ENCODE results near the gene PAPOLA.

The PAPOLA gene

GRCh38 chr14:96459851-96460250 lies 42.3 kb upstream of the PAPOLA start:
- H3K79me2 ChIP-seq (ENCODE audit: insufficient read depth, low read length) = no peaks in the 10 kb centered on the region
- H3K4me2 ChIP-seq (ENCODE audit: low read depth, low read length, poor library complexity, severe bottlenecking) = no peak overlapping the region
- TF ChIP-seq CTCF (conservative IDR thresholded peaks at IDR 0.05; ENCODE audit: low read length) (no peak), EZH2phosphoT487 (IDR thresholded peaks at IDR 0.05; ENCODE audit: borderline replicate concordance) (no peak)
- H3K27me3 ChIP-seq (ENCODE audit: insufficient read depth, low read length, poor library complexity, severe bottlenecking) = no peaks in the 10 kb centered on the region
- H3K4me1 ChIP-seq (ENCODE audit: insufficient read depth, low read length, poor library complexity, severe bottlenecking) = peaks cover 3% of the 10 kb centered on the region
- H3K9ac ChIP-seq (ENCODE audit: low read depth, low read length, poor library complexity, severe bottlenecking) = no peak overlapping the region
- H3K9me3 ChIP-seq (ENCODE audit: insufficient read depth, low read depth, low read length) = no peaks in the 10 kb centered on the region
- H4K20me1 ChIP-seq (ENCODE audit: insufficient read depth, low read length, poor library complexity, severe bottlenecking) = no peaks in the 10 kb centered on the region
- H3F3A ChIP-seq (ENCODE audit: low read depth) = no peaks in the 10 kb centered on the region
- H2AFZ ChIP-seq (ENCODE audit: low read length) = no peak overlapping the region
- H3K9me2 ChIP-seq (replicated peaks; ENCODE audit: low read depth, low read length) = no peaks in the 10 kb centered on the region
- no peak overlapping the region for H3K4me3 ChIP-seq (ENCODE audit: low read length, poor library complexity, severe bottlenecking)
- no peaks in the 10 kb centered on the region for H3K36me3 ChIP-seq (ENCODE audit: insufficient read depth, low read length)

DNA sequence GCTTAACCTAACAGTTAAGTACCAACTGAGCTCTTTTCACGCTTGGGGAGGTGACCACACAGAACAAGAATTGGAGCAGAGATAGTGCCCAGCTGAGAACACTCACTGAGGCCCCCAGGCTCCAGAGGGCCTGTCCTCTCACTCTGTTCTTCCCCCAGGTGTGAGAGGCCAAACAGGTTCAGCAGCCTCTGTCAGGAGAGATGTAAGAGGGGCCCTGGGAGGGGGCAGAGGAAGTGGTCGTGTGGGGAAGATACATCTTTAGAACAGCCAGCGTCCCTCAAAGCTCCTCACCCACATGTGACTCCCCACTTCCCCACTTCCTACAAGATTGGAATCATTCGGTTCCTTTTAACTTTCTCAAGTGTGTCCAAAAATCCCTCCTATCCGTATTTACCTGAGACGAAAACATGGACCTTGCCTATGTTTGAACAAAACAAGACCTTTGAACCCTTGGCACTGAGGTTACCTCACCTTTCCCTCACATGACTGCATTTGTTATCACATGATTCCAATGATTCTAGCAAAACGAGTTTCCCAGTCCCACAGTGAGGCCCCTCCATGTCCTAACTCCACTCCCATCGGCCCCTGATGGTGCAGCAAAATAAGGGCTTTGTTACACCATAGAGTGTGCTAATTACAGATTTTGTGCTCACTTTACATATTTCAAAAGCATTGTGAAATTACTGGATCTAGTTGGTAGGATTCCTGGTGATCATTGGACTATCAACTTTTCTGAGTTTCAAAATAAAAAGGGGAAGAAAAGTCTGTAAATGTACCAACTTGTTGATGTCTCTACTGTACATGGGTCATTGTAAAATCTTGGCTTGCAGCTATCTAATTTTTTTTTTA lies 40.0 kb upstream of the PAPOLA start:
- Histone ChIP-seq H4K20me1 (ENCODE audit: insufficient read depth, low read length, poor library complexity, severe bottlenecking) (no peaks in the 10 kb centered on the region), H2AFZ (ENCODE audit: low read length) (no peak overlapping the region), H3K9ac (ENCODE audit: low read depth, low read length, poor library complexity, severe bottlenecking) (no peak overlapping the region), H3K79me2 (ENCODE audit: insufficient read depth, low read length) (no peaks in the 10 kb centered on the region), H3K4me1 (ENCODE audit: insufficient read depth, low read length, poor library complexity, severe bottlenecking) (peaks cover 3% of the 10 kb centered on the region), H3K9me3 (ENCODE audit: insufficient read depth, low read depth, low read length) (no peaks in the 10 kb centered on the region), H3K27me3 (ENCODE audit: insufficient read depth, low read length, poor library complexity, severe bottlenecking) (no peaks in the 10 kb centered on the region), H3K36me3 (ENCODE audit: insufficient read depth, low read length) (no peaks in the 10 kb centered on the region), H3K4me2 (ENCODE audit: low read depth, low read length, poor library complexity, severe bottlenecking) (no peak overlapping the region), H3F3A (ENCODE audit: low read depth) (no peaks in the 10 kb centered on the region), H3K4me3 (ENCODE audit: low read length, poor library complexity, severe bottlenecking) (no peak overlapping the region), H3K9me2 (replicated peaks; ENCODE audit: low read depth, low read length) (no peaks in the 10 kb centered on the region)
- TF ChIP-seq CTCF (conservative IDR thresholded peaks at IDR 0.05; ENCODE audit: low read length) (no peak), EZH2phosphoT487 (IDR thresholded peaks at IDR 0.05; ENCODE audit: borderline replicate concordance) (no peak)

- TF ChIP-seq CTCF (conservative IDR thresholded peaks at IDR 0.05; ENCODE audit: low read length) = no peak
- TF ChIP-seq EZH2phosphoT487 (IDR thresholded peaks at IDR 0.05; ENCODE audit: borderline replicate concordance) = no peak
- H3K27me3 ChIP-seq (ENCODE audit: insufficient read depth, low read length, poor library complexity, severe bottlenecking) = no peaks in the 10 kb centered on the region
- H3K36me3 ChIP-seq (ENCODE audit: insufficient read depth, low read length) = no peaks in the 10 kb centered on the region
- no peaks in the 10 kb centered on the region for H3K79me2 ChIP-seq (ENCODE audit: insufficient read depth, low read length)
- no peaks in the 10 kb centered on the region for H4K20me1 ChIP-seq (ENCODE audit: insufficient read depth, low read length, poor library complexity, severe bottlenecking)
- no peaks in the 10 kb centered on the region for H3K9me2 ChIP-seq (replicated peaks; ENCODE audit: low read depth, low read length)
- no peaks in the 10 kb centered on the region for H3F3A ChIP-seq (ENCODE audit: low read depth)
- no peak overlapping the region for H3K9ac ChIP-seq (ENCODE audit: low read depth, low read length, poor library complexity, severe bottlenecking)
- peaks cover 3% of the 10 kb centered on the region for H3K4me1 ChIP-seq (ENCODE audit: insufficient read depth, low read length, poor library complexity, severe bottlenecking)
- no peak overlapping the region for H2AFZ ChIP-seq (ENCODE audit: low read length)
- H3K9me3 ChIP-seq (ENCODE audit: insufficient read depth, low read depth, low read length) = no peaks in the 10 kb centered on the region
- no peak overlapping the region for H3K4me3 ChIP-seq (ENCODE audit: low read length, poor library complexity, severe bottlenecking)
- no peak overlapping the region for H3K4me2 ChIP-seq (ENCODE audit: low read depth, low read length, poor library complexity, severe bottlenecking)
Observed at GRCh38 chr14:96464136-96464535, 38.0 kb upstream of the PAPOLA start.
